A549 (cell line): ENCODE data around the gene PRF1.

Experiments
- BHLHE40 ChIP-seq: IDR thresholded peaks from 2 replicates; pipeline ENCODE4 v1.6.1; 2012; ENCODE audit warnings: low read depth, low read length, inconsistent platforms
- HOXB13 ChIP-seq: fragments of 250-450 bp; sonication (Bioruptor Pico); IDR thresholded peaks from 2 replicates; pipeline ENCODE4 v1.5.0; 2020; ENCODE audit warnings: low read depth, mild to moderate bottlenecking, moderate library complexity
- MYC ChIP-seq: IDR thresholded peaks from 2 replicates; pipeline ENCODE4 v1.6.1; 2012; ENCODE audit warnings: mild to moderate bottlenecking, inconsistent platforms, low read length, improper control_type of control experiment, borderline replicate concordance
- POLR2A ChIP-seq: IDR thresholded peaks from 2 replicates; pipeline ENCODE4 v1.6.1; 2012; ENCODE audit warnings: mild to moderate bottlenecking, low read length
- SMC3 ChIP-seq: fragments of >200 bp; sonication (Bioruptor Twin); formaldehyde crosslinking; IDR thresholded peaks from 3 replicates; pipeline ENCODE4 v1.6.1; 2018; ENCODE audit warnings: inconsistent platforms
- TF ChIP-seq, protein P1 (sequence below): fragments of 200-600 bp; sonication (generic); IDR thresholded peaks from 2 replicates; pipeline ENCODE4 v1.6.1; 2016; ENCODE audit warnings: antibody characterized with exemption, mild to moderate bottlenecking, moderate library complexity
- TF ChIP-seq, protein P2 (sequence below): fragments of >200 bp; sonication (Bioruptor Twin); formaldehyde crosslinking; IDR thresholded peaks from 3 replicates; pipeline ENCODE4 v1.5.1; 2016

GRCh38 chr10:70650104-70650503, 47.6 kb upstream of the PRF1 start:
- TF ChIP-seq POLR2A: no peak
- TF ChIP-seq, protein P1, sequence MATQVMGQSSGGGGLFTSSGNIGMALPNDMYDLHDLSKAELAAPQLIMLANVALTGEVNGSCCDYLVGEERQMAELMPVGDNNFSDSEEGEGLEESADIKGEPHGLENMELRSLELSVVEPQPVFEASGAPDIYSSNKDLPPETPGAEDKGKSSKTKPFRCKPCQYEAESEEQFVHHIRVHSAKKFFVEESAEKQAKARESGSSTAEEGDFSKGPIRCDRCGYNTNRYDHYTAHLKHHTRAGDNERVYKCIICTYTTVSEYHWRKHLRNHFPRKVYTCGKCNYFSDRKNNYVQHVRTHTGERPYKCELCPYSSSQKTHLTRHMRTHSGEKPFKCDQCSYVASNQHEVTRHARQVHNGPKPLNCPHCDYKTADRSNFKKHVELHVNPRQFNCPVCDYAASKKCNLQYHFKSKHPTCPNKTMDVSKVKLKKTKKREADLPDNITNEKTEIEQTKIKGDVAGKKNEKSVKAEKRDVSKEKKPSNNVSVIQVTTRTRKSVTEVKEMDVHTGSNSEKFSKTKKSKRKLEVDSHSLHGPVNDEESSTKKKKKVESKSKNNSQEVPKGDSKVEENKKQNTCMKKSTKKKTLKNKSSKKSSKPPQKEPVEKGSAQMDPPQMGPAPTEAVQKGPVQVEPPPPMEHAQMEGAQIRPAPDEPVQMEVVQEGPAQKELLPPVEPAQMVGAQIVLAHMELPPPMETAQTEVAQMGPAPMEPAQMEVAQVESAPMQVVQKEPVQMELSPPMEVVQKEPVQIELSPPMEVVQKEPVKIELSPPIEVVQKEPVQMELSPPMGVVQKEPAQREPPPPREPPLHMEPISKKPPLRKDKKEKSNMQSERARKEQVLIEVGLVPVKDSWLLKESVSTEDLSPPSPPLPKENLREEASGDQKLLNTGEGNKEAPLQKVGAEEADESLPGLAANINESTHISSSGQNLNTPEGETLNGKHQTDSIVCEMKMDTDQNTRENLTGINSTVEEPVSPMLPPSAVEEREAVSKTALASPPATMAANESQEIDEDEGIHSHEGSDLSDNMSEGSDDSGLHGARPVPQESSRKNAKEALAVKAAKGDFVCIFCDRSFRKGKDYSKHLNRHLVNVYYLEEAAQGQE: no peak
- no peak for TF ChIP-seq HOXB13 (CRISPR knock-in tag)
- no peak for TF ChIP-seq BHLHE40
- TF ChIP-seq, protein P2, sequence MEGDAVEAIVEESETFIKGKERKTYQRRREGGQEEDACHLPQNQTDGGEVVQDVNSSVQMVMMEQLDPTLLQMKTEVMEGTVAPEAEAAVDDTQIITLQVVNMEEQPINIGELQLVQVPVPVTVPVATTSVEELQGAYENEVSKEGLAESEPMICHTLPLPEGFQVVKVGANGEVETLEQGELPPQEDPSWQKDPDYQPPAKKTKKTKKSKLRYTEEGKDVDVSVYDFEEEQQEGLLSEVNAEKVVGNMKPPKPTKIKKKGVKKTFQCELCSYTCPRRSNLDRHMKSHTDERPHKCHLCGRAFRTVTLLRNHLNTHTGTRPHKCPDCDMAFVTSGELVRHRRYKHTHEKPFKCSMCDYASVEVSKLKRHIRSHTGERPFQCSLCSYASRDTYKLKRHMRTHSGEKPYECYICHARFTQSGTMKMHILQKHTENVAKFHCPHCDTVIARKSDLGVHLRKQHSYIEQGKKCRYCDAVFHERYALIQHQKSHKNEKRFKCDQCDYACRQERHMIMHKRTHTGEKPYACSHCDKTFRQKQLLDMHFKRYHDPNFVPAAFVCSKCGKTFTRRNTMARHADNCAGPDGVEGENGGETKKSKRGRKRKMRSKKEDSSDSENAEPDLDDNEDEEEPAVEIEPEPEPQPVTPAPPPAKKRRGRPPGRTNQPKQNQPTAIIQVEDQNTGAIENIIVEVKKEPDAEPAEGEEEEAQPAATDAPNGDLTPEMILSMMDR: no peak
- TF ChIP-seq SMC3: no peak
- TF ChIP-seq MYC: no peak
